Left kidney (tissue), 2 donors: ENCODE data around the gene PDIA4. TPM values are rescaled to one million over a fixed set of nuclear protein-coding genes. Genes with fewer than 3 reads are reported as not detected.
A peak's percentile ranks its signal among the peaks of the same experiment; 100 is the strongest.
"Not testable (repeated sequence)": the region's sequence is repeated elsewhere in the genome, so short reads cannot be mapped to it uniquely, and the experiment has no call there.

ENCODE experiments used
- DNase-seq: peaks from one replicate; pipeline ENCODE4 v3.0.0-alpha.2; 2013
- polyA plus RNA-seq: library from polyadenylated mRNA; unstranded; fragments of 120-200 nt; gene quantifications from one replicate; pipeline ENCODE4 v1.2.1, GENCODE V29; 2013; ENCODE audit not compliant: insufficient read length

PDIA4 gene
- polyA plus RNA-seq, 1 donor = 175 TPM

- DNase-seq = no peak
These were observed 23.6 kb downstream of the PDIA4 start for GRCh38 chr7:149004405-149005370.

DNA sequence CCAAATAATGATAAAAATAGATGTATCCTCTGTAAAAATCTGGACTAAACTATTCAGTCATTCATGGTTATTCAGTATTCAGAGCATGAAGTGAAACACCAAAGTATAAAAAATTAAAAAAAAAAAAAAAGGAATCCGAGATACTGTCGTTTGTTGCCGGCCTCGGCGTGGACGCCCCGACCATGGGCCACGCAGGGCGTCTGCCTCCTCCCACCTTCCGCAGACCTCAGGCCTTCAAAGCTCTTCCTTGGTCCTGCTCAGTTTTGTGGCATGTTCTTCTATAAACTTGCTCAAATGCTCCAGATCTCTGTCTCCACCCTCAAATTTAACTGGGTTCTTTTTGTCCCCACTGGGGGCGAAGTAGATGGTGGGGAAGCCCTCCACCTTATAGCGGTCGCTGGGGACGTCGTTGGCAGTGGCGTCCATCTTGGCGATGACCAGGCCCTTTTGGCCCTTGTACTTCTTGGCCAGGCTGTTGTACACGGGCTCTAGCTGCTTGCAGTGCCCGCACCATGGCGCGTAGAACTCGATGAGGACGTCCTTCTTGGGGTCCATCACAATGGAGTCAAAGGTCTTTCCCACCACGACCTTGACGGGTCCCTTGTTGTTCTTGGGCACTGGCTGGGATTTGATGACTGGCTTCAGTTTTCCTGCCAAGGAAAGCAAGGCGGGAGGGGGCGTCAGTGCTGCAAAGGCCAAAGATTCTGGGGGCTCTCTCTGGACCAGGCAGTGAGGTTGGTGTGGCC, 24.6 kb downstream of the PDIA4 start:
- DNase-seq = no peak

GRCh38 chr7:149003018-149003417, 25.3 kb downstream of the PDIA4 start:
- no peak for DNase-seq

DNA sequence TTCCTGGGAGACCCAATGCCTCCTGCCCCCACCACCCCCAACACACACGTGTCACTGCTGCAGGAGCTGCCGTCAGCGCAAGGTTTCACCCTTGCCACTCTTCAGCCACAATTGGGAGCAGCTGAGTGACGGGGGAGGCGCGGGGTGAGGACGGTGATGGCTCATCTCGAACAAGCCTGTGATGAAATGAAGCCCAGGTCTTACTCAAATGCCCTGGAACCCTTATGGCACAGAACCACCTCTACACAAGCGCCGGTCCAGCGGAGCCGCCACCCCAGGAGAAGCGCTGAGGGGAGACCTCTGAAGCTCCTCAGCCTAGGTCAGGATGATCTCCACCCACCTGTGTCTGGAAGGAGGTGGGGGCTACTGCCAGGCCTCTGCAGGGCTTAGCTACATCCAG, 25.7 kb downstream of the PDIA4 start:
- DNase-seq = no peak

GRCh38 chr7:149001427-149002068, 26.8 kb downstream of the PDIA4 start:
- no peak for DNase-seq

GRCh38 chr7:149000961-149001360, 27.3 kb downstream of the PDIA4 start:
- no peak for DNase-seq

DNA sequence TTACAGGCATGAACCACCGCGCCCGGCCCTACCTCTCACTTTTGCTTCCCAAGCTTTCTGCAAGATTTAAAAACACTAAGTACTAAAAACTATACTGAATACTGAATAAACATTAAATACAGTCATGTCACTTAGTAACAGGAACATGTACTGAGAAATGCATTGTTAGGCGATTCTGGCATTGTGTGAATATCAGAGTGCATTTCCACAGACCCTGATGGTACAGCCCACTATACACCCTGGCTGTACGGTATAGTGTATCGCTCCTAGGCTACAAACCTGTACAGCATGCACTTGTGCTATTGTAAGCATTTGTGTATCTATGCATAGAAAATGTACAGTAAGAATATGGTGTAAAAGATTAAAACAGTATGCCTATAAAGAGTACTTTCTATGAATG, 29.1 kb downstream of the PDIA4 start:
- no peak for DNase-seq

GRCh38 chr7:148997497-148997896, 30.8 kb downstream of the PDIA4 start:
- no peak for DNase-seq

- DNase-seq = no peak
These were observed 33.7 kb downstream of the PDIA4 start for GRCh38 chr7:148994576-148994975.

- no peak for DNase-seq
These were observed 35.1 kb downstream of the PDIA4 start for GRCh38 chr7:148993193-148993592.

DNA sequence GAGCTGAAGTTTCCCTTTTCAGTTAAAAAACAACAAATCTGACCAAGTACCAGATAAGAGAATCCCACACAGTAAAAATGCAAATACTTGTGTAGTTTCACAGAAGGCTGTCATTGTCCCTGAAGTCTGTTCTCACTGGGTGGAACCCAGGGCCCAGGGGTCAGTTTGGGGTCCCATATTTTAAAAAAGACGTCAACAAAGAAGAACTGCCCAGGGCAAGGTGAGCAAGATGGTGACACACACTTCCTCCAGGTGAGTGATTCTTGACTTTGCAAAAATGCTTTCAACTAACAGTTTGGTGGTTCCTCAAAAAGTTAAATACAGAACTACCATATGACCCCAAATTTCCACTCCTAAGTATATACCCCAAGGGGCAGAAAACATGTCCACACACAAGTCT, 36.8 kb downstream of the PDIA4 start:
- no peak for DNase-seq

- DNase-seq = no peak
These were observed 40.4 kb downstream of the PDIA4 start for GRCh38 chr7:148987751-148988512.

GRCh38 chr7:148987010-148987750, 41.1 kb downstream of the PDIA4 start:
- peak; percentile 91 for DNase-seq

DNA sequence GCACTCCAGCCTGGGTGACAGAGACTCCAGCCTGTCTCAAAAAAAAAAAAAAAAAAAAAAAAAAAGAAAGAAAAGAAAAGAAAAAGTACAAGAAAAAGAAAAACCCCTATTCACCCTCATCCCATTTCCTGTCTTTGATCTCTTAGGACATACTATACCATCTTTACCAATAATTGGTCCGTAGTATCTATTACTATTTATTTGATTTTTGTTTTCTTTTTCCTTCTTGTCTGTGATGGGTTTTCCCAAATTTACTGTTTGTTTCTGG, 41.6 kb downstream of the PDIA4 start:
- DNase-seq = no peak

DNA sequence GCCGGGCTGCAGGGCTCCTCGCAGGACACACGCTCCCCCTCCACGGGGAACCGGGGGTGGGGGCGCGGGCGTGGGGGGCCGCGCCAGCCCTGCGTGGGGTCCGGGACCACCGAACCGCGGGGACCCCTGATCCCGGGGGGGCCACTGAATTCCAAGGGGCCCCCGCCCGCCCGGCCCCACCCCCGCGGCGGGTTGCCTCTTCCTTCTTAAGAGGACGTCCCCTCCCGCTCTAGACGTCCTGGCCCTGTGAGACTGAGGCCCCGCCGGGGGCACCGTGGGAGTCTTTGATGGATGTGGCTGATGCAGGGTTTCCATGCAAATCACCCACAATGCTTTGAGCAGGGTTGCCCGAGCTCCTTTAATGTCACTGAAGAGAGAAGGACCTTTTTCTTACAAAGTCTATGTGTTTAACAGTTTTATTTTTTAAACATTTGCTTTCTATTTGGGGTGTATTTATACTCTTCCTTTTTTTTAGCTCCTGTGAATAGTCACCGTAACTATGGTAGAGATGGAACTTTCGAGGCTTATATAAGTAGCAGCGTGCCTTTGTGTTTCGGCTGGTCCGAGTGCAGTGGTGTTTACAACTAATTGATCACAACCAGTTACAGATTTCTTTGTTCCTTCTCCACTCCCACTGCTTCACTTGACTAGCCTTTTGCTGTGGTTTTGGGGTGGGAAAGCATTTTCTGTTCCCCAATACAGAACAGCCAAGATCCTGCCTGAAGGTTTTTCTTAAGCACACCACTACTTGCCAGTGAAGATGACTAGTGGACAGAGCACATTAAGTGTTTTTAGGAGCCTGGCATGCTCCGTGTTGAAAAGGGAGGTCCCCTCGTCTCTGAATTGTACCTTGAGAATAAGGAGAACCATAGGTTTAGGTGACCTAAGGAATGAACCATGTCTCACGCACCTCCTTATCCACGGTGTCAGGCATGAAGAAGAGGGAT, 44.8 kb downstream of the PDIA4 start:
- peak; percentile 82 for DNase-seq

GRCh38 chr7:148982654-148983199, 45.6 kb downstream of the PDIA4 start:
- DNase-seq = no peak

DNA sequence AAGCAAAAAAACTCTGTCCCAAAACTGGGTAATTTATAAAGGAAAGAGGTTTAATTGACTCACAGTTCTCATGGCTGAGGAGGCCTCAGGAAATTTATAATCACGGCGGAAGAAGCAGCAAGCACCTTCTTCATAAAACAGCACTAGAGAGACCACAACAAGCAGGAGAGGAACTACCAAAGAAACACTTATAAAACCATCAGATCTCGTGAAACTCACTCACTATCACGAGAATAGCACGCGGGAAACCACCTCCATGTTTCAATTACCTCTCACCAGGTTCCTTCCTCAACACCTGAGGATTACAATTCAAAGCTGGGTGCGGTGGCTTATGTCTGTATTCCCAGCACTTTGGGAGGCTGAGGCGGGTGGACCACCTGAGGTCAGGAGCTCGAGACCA, 48.5 kb downstream of the PDIA4 start:
- DNase-seq = no peak

DNA sequence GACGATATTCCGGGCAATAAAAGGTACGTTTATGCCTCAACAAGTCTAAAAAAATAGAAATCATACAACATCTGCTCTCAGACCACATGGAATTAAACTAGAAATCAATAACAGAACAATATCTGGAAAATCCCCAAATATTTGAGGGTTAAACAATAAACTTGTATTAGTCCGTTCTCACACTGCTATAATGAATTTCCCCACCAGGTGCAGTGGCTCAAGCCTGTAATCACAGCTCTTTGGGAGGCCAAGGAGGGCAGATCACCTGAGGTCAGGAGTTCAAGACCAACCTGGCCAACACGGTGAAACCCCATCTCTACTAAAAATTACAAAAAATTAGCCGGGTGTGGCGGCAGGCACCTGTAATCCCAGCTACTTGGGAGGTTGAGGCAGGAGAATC, 49.2 kb downstream of the PDIA4 start:
- DNase-seq = not testable (repeated sequence)

DNA sequence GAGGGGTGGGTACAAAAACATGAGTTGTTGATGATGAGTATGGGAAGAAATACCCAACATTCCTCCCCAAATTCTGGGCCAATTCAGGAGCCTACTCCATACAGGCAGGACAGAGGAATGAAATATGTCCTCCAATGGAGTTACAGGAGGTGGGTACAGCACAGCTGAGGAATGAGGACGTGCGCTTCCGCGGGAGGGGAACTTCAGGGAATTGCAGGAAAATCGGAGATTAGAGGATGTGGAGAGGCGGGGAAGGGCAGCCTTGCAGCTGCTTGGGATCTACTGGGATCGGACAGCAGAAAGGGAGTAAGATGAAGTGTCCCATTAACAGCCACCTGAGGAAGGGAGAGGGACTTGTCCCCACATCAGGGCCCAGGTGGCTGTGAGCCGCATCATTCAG, 50.2 kb downstream of the PDIA4 start:
- no peak for DNase-seq

DNA sequence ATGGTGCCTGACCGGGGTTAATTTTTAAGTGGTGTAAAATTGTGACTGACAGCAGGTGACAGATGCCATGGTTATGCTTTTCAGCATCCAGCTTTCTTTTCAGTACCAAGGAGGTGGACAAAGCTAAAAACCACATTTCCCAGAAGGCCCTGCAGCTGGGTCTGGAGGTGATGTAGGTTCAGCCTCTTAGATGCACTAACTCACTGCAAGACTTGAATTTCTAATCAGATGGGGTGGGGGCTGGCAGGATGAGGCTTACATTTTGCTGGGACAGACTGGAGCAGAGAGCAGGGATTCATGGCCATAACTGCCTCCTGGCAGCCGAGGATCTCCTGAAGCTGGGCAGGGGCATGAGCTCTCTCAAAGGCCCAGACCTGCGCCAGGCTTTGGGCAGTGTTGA, 52.4 kb downstream of the PDIA4 start:
- DNase-seq = no peak
